GM12878 (cell line): ENCODE results near the gene PPFIA3.

Experiments
- CHD2 ChIP-seq: IDR thresholded peaks from 2 replicates; pipeline ENCODE4 v1.6.1; 2011; ENCODE audit warnings: low read depth, low read length, improper control_type of control experiment, borderline replicate concordance
- CREM ChIP-seq: IDR thresholded peaks from 2 replicates; pipeline ENCODE4 v1.6.1; 2014; ENCODE audit warnings: antibody characterized with exemption, low read depth
- CTCF ChIP-seq, 3 experiments: IDR thresholded peaks in 2 of 3; conservative IDR thresholded peaks in 1 of 3; 2 replicates each; pipeline ENCODE4 v1.5.1; 2011; ENCODE audit warnings: low read depth in 3 of 3, low read length in 3 of 3, mild to moderate bottlenecking in 3 of 3, control low read depth in 2 of 3, moderate library complexity in 2 of 3, inconsistent platforms in 1 of 3, mixed read lengths in 1 of 3; ENCODE audit not compliant: control insufficient read depth in 2 of 3, insufficient read depth in 1 of 3; ENCODE audit errors: extremely low read depth in 1 of 3
- GABPA ChIP-seq: IDR thresholded peaks from 2 replicates; pipeline ENCODE4 v1.6.1; 2014; ENCODE audit warnings: antibody characterized with exemption, low read depth, mild to moderate bottlenecking, inconsistent platforms
- GATAD2B ChIP-seq: fragments of 450-650 bp; conservative IDR thresholded peaks from 2 replicates; pipeline ENCODE4 v1.6.1; 2017; ENCODE audit warnings: low read depth, mild to moderate bottlenecking, moderate library complexity
- POLR2A ChIP-seq: IDR thresholded peaks from 2 replicates; pipeline ENCODE4 v1.6.1; 2011; ENCODE audit warnings: low read depth, mild to moderate bottlenecking, low read length
- POLR2AphosphoS5 ChIP-seq: IDR thresholded peaks from 2 replicates; pipeline ENCODE4 v1.6.1; 2011; ENCODE audit warnings: mild to moderate bottlenecking, low read length, inconsistent platforms
- REST ChIP-seq: IDR thresholded peaks from 2 replicates; pipeline ENCODE4 v1.6.1; 2012; ENCODE audit warnings: mild to moderate bottlenecking, low read depth, low read length
- SIN3A ChIP-seq: IDR thresholded peaks from 2 replicates; pipeline ENCODE4 v1.6.1; 2012; ENCODE audit warnings: low read depth, low read length, improper control_type of control experiment
- SRF ChIP-seq, 2 experiments: IDR thresholded peaks; 2 replicates each; pipeline ENCODE4 v1.6.1; 2011; ENCODE audit warnings: low read depth in 2 of 2, low read length in 2 of 2, mild to moderate bottlenecking in 1 of 2, moderate library complexity in 1 of 2
- SUZ12 ChIP-seq: fragments of 200-600 bp; sonication (generic); IDR thresholded peaks from one replicate; pipeline ENCODE4 v1.6.1; 2018; ENCODE audit warnings: antibody characterized with exemption, mild to moderate bottlenecking; ENCODE audit not compliant: unreplicated experiment
- USF1 ChIP-seq: IDR thresholded peaks from 2 replicates; pipeline ENCODE4 v1.6.1; 2011; ENCODE audit warnings: borderline replicate concordance, low read depth, mild to moderate bottlenecking, moderate library complexity, mixed read lengths, low read length; ENCODE audit not compliant: insufficient read depth; ENCODE audit errors: extremely low read length
- ZBTB33 ChIP-seq: fragments of 450-650 bp; IDR thresholded peaks from 2 replicates; pipeline ENCODE4 v1.6.1; 2017; ENCODE audit warnings: mild to moderate bottlenecking

- no peak for TF ChIP-seq CTCF (IDR thresholded peaks at IDR 0.05 in 2 of 3, conservative IDR thresholded peaks at IDR 0.05 in 1 of 3; ENCODE audit: control insufficient read depth in 2 of 3, extremely low read depth in 1 of 3, insufficient read depth in 1 of 3, low read depth in 3 of 3, low read length in 3 of 3)
- TF ChIP-seq GABPA: no peak
- no peak for TF ChIP-seq REST
- TF ChIP-seq SIN3A: no peak
- TF ChIP-seq SUZ12: no peak
- no peak for TF ChIP-seq USF1
- no peak for TF ChIP-seq SRF (IDR thresholded peaks at IDR 0.05; ENCODE audit: low read depth in 2 of 2, low read length in 2 of 2)
- no peak for TF ChIP-seq POLR2AphosphoS5
- no peak for TF ChIP-seq CHD2
- TF ChIP-seq GATAD2B: no peak
- TF ChIP-seq POLR2A: no peak
- no peak for TF ChIP-seq ZBTB33
- no peak for TF ChIP-seq CREM
Measured at GRCh38 chr19:49120325-49120683, 960 bp downstream of the PPFIA3 start.
